Neural progenitor cell (in vitro differentiated cells): ENCODE results near the gene LKAAEAR1.

Experiments
- EZH2 ChIP-seq: fragments of 200-600 bp; sonication (generic); IDR thresholded peaks from 2 replicates; pipeline ENCODE4 v1.6.1; 2017; ENCODE audit warnings: antibody characterized with exemption, mild to moderate bottlenecking, moderate library complexity
- TF ChIP-seq, protein P1 (sequence below): fragments of 200-600 bp; sonication (generic); IDR thresholded peaks from 2 replicates; pipeline ENCODE4 v1.5.1; 2017; ENCODE audit warnings: antibody characterized with exemption, mild to moderate bottlenecking

DNA sequence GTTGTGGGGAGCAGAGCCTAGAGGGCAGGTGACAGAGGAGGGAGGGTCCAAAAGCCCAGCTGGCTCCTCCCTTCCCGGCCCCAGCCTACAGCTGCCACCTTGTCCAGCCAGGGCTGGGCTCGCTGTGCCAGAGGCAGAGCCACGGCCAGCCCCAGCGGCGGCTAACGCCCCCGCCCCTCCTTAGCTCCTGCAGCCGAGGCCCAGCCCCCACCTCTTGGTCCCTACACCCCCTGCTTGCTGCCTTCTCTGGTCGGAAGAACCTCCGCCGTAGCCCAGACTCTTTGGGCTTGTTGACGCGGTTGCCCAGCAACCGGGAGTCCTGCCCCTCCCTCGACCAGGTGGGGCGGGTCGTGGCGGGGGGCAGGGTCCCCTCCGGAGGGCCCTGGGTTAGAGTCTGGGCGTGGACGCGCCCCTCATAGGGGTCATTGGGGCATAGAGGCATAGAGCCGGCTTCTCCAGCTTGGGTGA is 521 bp upstream of the LKAAEAR1 start:
- TF ChIP-seq, protein P1, sequence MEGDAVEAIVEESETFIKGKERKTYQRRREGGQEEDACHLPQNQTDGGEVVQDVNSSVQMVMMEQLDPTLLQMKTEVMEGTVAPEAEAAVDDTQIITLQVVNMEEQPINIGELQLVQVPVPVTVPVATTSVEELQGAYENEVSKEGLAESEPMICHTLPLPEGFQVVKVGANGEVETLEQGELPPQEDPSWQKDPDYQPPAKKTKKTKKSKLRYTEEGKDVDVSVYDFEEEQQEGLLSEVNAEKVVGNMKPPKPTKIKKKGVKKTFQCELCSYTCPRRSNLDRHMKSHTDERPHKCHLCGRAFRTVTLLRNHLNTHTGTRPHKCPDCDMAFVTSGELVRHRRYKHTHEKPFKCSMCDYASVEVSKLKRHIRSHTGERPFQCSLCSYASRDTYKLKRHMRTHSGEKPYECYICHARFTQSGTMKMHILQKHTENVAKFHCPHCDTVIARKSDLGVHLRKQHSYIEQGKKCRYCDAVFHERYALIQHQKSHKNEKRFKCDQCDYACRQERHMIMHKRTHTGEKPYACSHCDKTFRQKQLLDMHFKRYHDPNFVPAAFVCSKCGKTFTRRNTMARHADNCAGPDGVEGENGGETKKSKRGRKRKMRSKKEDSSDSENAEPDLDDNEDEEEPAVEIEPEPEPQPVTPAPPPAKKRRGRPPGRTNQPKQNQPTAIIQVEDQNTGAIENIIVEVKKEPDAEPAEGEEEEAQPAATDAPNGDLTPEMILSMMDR = no peak
- no peak for TF ChIP-seq EZH2
